Adipocyte (in vitro differentiated cells): ENCODE measurements around the gene KBTBD2.
"Not testable (repeated sequence)": the region's sequence is repeated elsewhere in the genome, so short reads cannot be mapped to it uniquely, and the experiment has no call there.

Source experiments
- DNase-seq: peaks from one replicate; pipeline ENCODE4 v3.0.0-alpha.2; 2015; ENCODE audit warnings: low read depth
- H3K27me3 ChIP-seq: replicated peaks from 2 replicates; pipeline ENCODE4 v1.7.0; 2013; ENCODE audit warnings: mild to moderate bottlenecking, low read length, moderate library complexity; ENCODE audit not compliant: control insufficient read depth, insufficient read depth
- H3K36me3 ChIP-seq: 2 replicates; pipeline ENCODE4 v1.7.0; 2013; ENCODE audit warnings: low read length, mild to moderate bottlenecking, moderate library complexity; ENCODE audit not compliant: control insufficient read depth, insufficient read depth, severe bottlenecking
- H3K4me1 ChIP-seq: 2 replicates; pipeline ENCODE4 v1.7.0; 2013; ENCODE audit warnings: mild to moderate bottlenecking, low read length, moderate library complexity; ENCODE audit not compliant: control insufficient read depth, insufficient read depth
- H3K4me3 ChIP-seq: 2 replicates; pipeline ENCODE4 v1.7.0; 2013; ENCODE audit warnings: mild to moderate bottlenecking, low read length, moderate library complexity
- H3K9ac ChIP-seq: 2 replicates; pipeline ENCODE4 v1.7.0; 2013; ENCODE audit warnings: mild to moderate bottlenecking, low read length, moderate library complexity
- H3K9me3 ChIP-seq: 2 replicates; pipeline ENCODE4 v1.7.0; 2013; ENCODE audit warnings: mild to moderate bottlenecking, low read length, moderate library complexity; ENCODE audit not compliant: control insufficient read depth

Gene KBTBD2

DNA sequence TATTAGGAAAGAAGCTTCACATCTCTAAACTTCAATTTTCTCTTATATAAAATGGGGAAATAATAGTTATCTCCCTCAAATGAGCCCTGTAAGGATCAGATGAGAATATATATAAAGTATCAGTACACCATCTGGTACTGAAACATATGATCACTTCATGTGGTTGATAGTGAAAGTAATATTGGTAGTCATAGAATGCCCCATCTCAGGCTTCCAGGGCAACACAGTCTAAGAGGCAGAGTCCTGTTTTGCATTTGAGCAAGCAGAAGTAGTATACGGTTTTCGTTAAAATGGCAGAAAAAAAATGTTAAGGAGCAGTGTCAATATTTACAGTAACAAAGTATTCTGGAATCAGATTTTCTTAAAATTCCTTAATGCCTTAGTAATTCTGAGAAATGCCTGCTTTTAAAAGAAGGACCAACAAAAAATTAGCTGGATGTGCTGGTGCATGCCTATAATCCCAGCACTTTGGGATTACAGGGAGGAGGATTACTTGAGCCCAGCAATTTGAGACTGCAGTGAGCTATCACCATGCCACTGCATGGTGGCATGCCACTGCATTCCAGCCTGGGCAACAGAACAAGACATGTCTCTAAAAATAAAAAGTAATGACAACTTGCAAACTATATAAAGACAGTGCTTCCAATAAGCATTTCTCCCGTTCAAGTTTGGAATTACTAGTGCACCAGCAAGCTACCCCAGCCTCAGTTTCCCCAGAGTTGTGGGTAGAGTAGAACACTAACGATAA is 19.8 kb downstream of the KBTBD2 start:
- peaks cover 59% of the 10 kb centered on the region for H3K36me3 ChIP-seq
- H3K9me3 ChIP-seq, result no peaks in the 10 kb centered on the region
- no peaks in the 10 kb centered on the region for H3K27me3 ChIP-seq
- H3K4me1 ChIP-seq, result peaks cover under 1% of the 10 kb centered on the region
- H3K9ac ChIP-seq, result no peak overlapping the region
- no peak for DNase-seq
- H3K4me3 ChIP-seq, result no peak overlapping the region

DNA sequence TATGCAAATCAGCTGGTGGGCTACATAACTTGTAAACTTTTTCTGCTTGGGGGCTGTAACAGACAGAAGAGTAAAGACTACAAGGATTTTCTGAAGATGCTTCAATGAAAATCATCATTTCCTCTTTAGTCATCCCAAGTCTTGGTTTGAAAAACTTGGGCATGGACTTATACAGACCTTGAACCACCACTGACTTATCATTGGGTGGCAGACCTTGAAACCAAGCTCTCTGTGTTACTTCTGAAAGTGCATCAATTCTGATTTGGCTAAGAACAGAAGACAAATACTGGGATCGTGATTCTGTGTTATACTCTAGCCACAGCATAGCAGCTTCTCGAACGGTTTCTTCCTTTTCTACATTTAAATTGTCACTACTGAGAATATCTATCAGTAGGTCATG is 21.3 kb downstream of the KBTBD2 start:
- H3K36me3 ChIP-seq, result peaks cover 59% of the 10 kb centered on the region
- H3K27me3 ChIP-seq, result no peaks in the 10 kb centered on the region
- no peak overlapping the region for H3K4me3 ChIP-seq
- H3K9me3 ChIP-seq, result no peaks in the 10 kb centered on the region
- no peaks in the 10 kb centered on the region for H3K4me1 ChIP-seq
- no peak for DNase-seq
- H3K9ac ChIP-seq, result no peak overlapping the region

DNA sequence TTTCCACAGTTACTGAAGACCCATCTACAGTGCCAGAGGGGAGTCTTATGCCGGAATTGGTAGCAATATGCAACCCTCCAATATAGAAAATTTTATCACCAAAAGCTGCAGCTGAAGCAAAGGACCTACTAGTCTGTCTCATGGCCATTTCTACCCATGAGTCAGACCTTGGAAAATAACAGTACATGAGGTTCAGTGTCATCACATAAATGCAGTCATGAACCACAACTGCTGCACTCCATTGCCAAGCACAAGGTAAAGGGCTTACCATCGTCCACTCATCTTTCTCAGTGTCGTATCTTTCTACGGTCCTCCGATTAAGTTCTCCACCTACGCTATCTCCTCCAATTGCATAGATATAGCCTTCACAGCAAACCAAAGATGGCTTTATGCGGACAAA is 21.8 kb downstream of the KBTBD2 start:
- peaks cover 55% of the 10 kb centered on the region for H3K36me3 ChIP-seq
- no peak overlapping the region for H3K4me3 ChIP-seq
- no peaks in the 10 kb centered on the region for H3K9me3 ChIP-seq
- no peak for DNase-seq
- no peaks in the 10 kb centered on the region for H3K27me3 ChIP-seq
- no peaks in the 10 kb centered on the region for H3K4me1 ChIP-seq
- H3K9ac ChIP-seq, result no peak overlapping the region

DNA sequence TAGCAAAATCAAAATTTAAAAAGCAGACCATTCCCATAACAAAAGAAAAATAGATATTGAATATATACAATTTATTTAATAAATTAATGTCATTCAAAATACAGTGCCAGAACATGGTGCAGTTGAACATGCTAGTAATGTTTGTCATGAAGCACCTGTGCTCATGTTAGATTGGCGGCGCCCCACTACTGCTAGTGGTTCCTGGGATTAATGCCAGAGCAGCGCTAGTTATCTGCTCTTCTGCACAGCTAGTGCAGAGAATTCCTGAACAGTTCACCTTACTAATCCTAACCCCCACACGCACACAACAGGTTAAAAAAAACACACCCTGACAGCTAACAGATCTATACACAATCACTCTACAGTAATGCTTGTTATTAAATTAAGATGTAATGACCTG is 23.4 kb downstream of the KBTBD2 start:
- Histone ChIP-seq H3K36me3 (peaks cover 39% of the 10 kb centered on the region), H3K9me3 (no peaks in the 10 kb centered on the region), H3K4me1 (no peaks in the 10 kb centered on the region), H3K9ac (no peak overlapping the region), H3K4me3 (no peak overlapping the region), H3K27me3 (no peaks in the 10 kb centered on the region)
- no peak for DNase-seq

DNA sequence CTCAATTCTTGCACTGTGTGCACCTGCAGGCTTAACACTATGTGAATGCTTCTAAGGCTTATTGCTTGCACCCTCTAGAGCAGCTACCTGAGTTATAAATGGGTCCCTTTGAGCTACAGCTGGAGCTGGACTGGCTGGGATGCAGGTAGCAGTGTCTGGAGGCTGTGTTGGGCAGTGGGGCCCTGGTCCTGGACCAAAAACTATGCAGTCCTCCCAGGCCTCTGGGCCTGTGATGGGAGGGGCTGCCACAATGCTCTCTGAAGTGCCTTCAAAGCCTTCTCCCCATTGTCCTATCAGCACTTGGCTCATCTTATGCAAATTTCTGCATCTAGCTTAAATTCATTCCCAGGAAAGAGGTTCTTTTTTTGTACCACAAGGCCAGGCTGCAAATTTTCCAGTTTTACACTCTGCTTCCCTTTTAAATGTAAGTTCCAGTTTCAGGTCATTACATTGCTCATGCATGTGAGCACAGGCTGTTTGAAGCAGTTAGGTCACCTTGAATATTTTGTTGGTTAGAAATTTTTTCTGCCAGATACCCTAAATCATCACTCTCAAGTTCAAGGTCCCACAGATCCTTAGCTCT is 26.0 kb downstream of the KBTBD2 start:
- no peaks in the 10 kb centered on the region for H3K9me3 ChIP-seq
- no peaks in the 10 kb centered on the region for H3K27me3 ChIP-seq
- no peak overlapping the region for H3K9ac ChIP-seq
- DNase-seq, result no peak
- H3K36me3 ChIP-seq, result peaks cover 25% of the 10 kb centered on the region
- peaks cover 10% of the 10 kb centered on the region for H3K4me1 ChIP-seq
- H3K4me3 ChIP-seq, result no peak overlapping the region

DNA sequence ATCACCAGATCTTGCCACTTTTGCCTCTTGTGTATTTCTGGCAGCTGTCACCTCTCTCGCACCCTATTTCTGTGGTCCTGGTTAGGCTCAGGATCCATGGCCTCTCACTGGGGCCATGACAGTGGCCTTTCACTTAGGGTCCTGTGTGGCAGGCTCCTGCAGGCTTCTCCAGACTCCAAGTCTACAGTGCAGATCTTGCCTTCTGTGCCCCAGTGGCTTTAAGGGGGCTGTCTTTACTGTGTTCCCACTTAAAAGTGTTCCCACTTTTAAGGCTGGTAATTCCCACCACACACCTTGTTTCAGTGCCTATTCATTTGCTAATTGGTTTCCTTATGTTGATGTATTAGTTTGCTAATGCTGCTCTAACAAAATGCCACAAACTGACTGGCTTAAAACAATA is 27.7 kb downstream of the KBTBD2 start:
- not testable (repeated sequence) for H3K9me3 ChIP-seq, H3K9ac ChIP-seq, H3K36me3 ChIP-seq, DNase-seq, H3K27me3 ChIP-seq, H3K4me3 ChIP-seq
- H3K4me1 ChIP-seq, result peaks cover 10% of the 10 kb centered on the region

DNA sequence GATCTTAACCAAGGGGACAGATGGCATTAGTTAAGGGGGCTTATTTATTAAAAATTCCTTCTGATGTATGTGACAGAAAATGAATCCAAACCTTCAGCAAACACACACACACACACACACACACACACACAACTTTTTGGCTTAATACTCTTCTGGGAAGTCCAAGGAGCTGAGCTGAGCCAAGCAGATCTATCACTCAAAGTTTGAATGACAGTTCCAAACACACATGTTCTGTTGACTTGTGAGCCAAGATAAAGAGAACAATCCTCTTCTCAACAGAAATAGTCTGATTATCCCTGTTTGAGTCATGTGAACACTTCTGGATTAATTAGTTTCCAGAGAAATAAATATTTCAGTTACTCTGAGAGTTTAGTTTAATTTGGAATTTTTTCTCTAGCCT is 31.5 kb downstream of the KBTBD2 start:
- Histone ChIP-seq H3K9me3 (no peaks in the 10 kb centered on the region), H3K9ac (no peak overlapping the region), H3K36me3 (no peaks in the 10 kb centered on the region), H3K27me3 (no peaks in the 10 kb centered on the region), H3K4me3 (no peak overlapping the region), H3K4me1 (peaks cover 10% of the 10 kb centered on the region)
- no peak for DNase-seq

DNA sequence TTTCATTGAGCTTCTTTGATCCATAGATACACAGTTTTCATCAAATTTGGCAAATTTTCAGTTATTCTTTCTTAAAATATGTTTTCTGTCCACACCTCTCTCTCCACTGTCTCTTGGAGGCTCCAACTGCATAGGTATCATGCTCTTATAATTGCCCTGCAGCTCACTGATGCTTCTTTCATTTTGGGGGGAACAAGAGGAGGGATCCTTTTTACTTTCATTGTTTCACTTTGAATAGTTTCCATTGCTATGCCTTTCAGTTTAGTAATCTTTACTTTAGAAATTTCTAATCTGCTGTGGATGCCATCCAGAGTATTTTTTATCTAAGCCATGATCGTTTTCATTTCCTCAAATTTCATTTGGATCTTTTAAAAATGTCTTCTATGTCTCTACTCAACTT is 32.9 kb downstream of the KBTBD2 start:
- Histone ChIP-seq H3K4me1 (peaks cover 10% of the 10 kb centered on the region), H3K9ac (no peak overlapping the region), H3K9me3 (no peaks in the 10 kb centered on the region), H3K36me3 (no peaks in the 10 kb centered on the region), H3K4me3 (no peak overlapping the region), H3K27me3 (no peaks in the 10 kb centered on the region)
- no peak for DNase-seq

DNA sequence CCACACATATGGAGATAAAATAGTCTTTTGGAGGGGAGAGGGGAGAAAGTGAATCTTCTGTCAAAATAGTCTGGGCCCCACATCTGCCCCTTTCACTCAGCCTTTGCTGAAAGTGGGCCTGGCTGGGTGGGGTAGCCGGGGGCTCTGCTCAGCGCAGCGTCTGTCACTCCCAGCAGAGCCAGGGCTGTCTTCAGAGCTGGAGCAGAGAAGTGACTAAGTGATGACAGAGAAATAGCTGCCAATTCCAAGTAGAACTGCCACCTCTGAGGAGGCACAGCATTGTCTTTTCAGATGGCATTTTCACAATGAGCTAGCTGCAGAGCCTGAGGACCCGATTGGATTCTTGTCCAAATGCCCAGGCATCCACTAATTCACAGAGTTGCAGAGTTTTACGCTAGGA is 34.5 kb downstream of the KBTBD2 start:
- not testable (repeated sequence) for H3K9ac ChIP-seq, H3K27me3 ChIP-seq, H3K9me3 ChIP-seq, H3K36me3 ChIP-seq, DNase-seq, H3K4me3 ChIP-seq
- peaks cover 11% of the 10 kb centered on the region for H3K4me1 ChIP-seq

DNA sequence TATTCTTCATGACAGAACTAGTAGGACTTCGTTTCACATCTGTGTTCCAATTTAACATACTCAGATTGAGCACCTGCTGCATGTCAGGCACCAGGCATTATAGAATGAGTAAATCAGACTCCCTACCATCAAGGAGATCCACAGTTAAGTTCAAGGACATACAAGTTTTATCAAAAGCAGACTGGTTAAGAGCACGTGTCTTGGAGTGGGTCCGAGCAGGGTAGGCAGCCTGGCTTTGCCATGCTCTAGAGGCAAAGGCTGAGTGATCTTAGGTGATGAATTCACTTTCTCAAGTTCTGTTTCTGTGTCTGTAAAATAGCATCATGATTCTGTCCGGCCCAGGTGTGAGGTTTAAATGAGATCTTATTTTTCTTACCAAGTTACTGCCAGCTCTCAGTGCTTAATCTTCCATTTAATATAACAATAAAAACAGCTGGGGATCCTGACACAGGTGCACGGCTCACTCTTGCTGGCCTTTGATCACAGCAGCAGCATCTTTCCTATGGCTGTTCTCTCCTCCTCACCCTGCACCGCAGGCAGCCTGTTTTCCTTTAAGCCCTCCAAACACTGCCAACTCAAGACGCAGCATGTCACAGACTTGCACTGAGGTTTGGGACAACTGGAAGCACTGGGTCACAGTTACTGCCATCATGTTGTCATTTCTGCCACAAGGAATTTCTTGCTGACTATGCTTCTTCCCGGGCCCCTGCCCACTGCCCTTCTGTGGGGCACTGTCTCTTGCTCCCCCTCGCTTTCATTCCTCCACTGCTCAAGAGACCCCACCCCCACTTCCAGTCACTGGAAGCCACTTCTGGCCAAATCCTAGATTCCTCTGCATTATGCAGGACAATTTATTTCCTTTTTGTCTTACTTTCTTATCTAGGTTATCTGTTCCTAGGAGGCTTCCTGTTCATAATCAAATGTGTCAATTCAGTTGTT is 35.5 kb downstream of the KBTBD2 start:
- DNase-seq, H3K9ac ChIP-seq, H3K27me3 ChIP-seq, H3K4me3 ChIP-seq, H3K4me1 ChIP-seq, H3K36me3 ChIP-seq, H3K9me3 ChIP-seq: not testable (repeated sequence)

DNA sequence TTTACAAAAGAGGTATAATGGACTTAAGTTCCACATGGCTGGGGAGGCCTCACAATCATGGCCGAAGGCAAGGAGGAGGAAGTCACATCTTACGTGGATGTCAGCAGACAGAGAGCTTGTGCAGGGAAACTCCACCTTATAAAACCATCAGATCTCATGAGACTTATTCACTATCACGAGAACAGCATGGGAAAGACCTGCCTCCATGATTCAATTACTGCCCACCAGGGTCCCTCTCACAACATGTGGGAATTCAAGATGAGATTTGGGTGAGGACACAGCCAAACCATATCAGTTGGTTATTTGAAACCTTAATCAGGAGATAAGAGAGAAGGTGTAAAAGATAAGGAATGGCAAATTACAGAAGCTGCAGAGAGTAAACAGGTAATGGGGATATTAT is 40.9 kb downstream of the KBTBD2 start:
- not testable (repeated sequence) for DNase-seq, H3K9ac ChIP-seq, H3K4me3 ChIP-seq, H3K36me3 ChIP-seq, H3K27me3 ChIP-seq, H3K9me3 ChIP-seq
- peaks cover 14% of the 10 kb centered on the region for H3K4me1 ChIP-seq
